ENCODE measurements around the gene ATP5PB.

DNA sequence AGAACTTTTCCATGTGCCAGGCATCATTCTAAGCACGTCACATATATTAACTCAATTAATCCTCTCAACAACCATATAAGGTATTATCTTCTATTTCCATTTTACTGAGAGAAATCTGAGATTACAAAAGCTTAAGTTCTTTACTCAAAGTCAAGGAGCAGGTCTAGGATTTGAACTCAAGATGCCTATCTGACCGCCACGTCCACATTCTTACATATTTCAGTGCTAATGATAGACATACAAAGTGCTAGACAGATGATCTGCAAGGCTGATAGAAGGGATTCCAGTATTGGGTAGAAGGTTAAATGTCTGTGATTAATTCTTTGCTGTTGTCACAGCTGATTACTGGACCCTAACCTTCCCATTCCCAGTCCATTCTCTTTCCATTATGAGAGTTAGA is 4.4 kb downstream of the ATP5PB start:
- TF ChIP-seq POLR2A (IDR thresholded peaks at IDR 0.05), result no peak
- TF ChIP-seq, protein P1, sequence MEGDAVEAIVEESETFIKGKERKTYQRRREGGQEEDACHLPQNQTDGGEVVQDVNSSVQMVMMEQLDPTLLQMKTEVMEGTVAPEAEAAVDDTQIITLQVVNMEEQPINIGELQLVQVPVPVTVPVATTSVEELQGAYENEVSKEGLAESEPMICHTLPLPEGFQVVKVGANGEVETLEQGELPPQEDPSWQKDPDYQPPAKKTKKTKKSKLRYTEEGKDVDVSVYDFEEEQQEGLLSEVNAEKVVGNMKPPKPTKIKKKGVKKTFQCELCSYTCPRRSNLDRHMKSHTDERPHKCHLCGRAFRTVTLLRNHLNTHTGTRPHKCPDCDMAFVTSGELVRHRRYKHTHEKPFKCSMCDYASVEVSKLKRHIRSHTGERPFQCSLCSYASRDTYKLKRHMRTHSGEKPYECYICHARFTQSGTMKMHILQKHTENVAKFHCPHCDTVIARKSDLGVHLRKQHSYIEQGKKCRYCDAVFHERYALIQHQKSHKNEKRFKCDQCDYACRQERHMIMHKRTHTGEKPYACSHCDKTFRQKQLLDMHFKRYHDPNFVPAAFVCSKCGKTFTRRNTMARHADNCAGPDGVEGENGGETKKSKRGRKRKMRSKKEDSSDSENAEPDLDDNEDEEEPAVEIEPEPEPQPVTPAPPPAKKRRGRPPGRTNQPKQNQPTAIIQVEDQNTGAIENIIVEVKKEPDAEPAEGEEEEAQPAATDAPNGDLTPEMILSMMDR (IDR thresholded peaks at IDR 0.05), result no peak
- no peak for TF ChIP-seq POLR2AphosphoS5 (IDR thresholded peaks at IDR 0.05)

Measured in transverse colon (tissue), 4 donors.